Osteoblast (primary cell): ENCODE results near the gene RGS18. TPM values are rescaled to one million over a fixed set of nuclear protein-coding genes. Genes with fewer than 3 reads are reported as not detected.

Source experiments
- DNase-seq: peaks from one replicate; pipeline ENCODE4 v3.0.0; 2011; ENCODE audit warnings: low spot score, mixed read lengths; ENCODE audit not compliant: insufficient read length; ENCODE audit errors: missing footprints
- H2AFZ ChIP-seq: 2 replicates; pipeline ENCODE4 v1.6.0; 2011; ENCODE audit warnings: mild to moderate bottlenecking, low read length
- H3K27ac ChIP-seq: 2 replicates; pipeline ENCODE4 v1.5.1; 2011; ENCODE audit warnings: mild to moderate bottlenecking, low read depth, low read length, moderate library complexity
- H3K27me3 ChIP-seq: 2 replicates; pipeline ENCODE4 v1.6.0; 2012; ENCODE audit warnings: mild to moderate bottlenecking, control low read depth, inconsistent platforms, low read length, moderate library complexity; ENCODE audit not compliant: insufficient read depth
- H3K36me3 ChIP-seq: 2 replicates; pipeline ENCODE4 v1.5.1; 2011; ENCODE audit warnings: mild to moderate bottlenecking, low read length, control low read depth, moderate library complexity; ENCODE audit not compliant: insufficient read depth
- H3K4me1 ChIP-seq: 2 replicates; pipeline ENCODE4 v1.5.1; 2011; ENCODE audit warnings: mild to moderate bottlenecking, low read length, control low read depth, moderate library complexity; ENCODE audit not compliant: insufficient read depth
- H3K4me2 ChIP-seq: 2 replicates; pipeline ENCODE4 v1.6.0; 2011; ENCODE audit warnings: mild to moderate bottlenecking, low read length; ENCODE audit not compliant: insufficient read depth
- H3K4me3 ChIP-seq: fragments of 200-600 bp; sonication (generic); 3 replicates; pipeline ENCODE4 v1.5.1; 2012; ENCODE audit warnings: mild to moderate bottlenecking, low read length, inconsistent platforms; ENCODE audit not compliant: insufficient read depth
- H3K79me2 ChIP-seq: 2 replicates; pipeline ENCODE4 v1.6.0; 2012; ENCODE audit warnings: mild to moderate bottlenecking, low read length, control low read depth, inconsistent platforms; ENCODE audit not compliant: insufficient read depth
- H3K9me3 ChIP-seq: 2 replicates; pipeline ENCODE4 v1.5.1; 2011; ENCODE audit warnings: low read depth, low read length, control low read depth
- H4K20me1 ChIP-seq: 2 replicates; pipeline ENCODE4 v1.6.0; 2012; ENCODE audit warnings: mild to moderate bottlenecking, low read length, control low read depth; ENCODE audit not compliant: insufficient read depth
- total RNA-seq: library from RNA; depleted of rRNA; stranded (reverse); fragments of >200 nt; gene quantifications from 2 replicates; pipeline ENCODE4 v1.2.3, GENCODE V29; 2012
- TF ChIP-seq, protein P1 (sequence below): IDR thresholded peaks from 2 replicates; pipeline ENCODE4 v1.5.1; 2011; ENCODE audit warnings: mild to moderate bottlenecking, low read depth, low read length, moderate library complexity; ENCODE audit errors: extremely low read depth

The RGS18 gene
- total RNA-seq, 1 donor = 0.36 TPM

DNA sequence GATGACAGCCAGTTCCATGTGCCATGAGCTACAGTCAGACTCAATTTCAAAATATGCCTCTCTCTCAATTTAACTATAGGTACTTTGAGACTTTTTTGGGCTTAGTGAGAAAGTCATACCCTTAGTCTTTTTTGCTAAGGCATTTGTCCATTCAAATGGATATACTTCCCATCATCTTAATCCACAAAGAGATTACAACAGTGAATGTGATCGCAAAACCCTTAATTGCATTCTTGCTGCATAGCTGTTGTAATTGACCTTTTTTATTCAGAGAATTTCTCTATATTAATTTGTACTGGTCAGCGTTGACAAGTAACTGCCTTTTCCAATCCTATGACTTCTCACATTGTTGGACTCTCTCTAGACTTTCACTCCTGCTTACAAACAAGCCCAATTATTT lies 38.6 kb upstream of the RGS18 start:
- Histone ChIP-seq H3K9me3 (no peaks in the 10 kb centered on the region), H3K4me1 (no peaks in the 10 kb centered on the region), H3K27me3 (no peaks in the 10 kb centered on the region), H3K4me2 (no peak overlapping the region), H3K27ac (no peak overlapping the region), H3K4me3 (no peak overlapping the region), H4K20me1 (no peaks in the 10 kb centered on the region), H3K79me2 (no peaks in the 10 kb centered on the region), H3K36me3 (no peaks in the 10 kb centered on the region), H2AFZ (no peak overlapping the region)
- TF ChIP-seq, protein P1, sequence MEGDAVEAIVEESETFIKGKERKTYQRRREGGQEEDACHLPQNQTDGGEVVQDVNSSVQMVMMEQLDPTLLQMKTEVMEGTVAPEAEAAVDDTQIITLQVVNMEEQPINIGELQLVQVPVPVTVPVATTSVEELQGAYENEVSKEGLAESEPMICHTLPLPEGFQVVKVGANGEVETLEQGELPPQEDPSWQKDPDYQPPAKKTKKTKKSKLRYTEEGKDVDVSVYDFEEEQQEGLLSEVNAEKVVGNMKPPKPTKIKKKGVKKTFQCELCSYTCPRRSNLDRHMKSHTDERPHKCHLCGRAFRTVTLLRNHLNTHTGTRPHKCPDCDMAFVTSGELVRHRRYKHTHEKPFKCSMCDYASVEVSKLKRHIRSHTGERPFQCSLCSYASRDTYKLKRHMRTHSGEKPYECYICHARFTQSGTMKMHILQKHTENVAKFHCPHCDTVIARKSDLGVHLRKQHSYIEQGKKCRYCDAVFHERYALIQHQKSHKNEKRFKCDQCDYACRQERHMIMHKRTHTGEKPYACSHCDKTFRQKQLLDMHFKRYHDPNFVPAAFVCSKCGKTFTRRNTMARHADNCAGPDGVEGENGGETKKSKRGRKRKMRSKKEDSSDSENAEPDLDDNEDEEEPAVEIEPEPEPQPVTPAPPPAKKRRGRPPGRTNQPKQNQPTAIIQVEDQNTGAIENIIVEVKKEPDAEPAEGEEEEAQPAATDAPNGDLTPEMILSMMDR = no peak
- no peak for DNase-seq

DNA sequence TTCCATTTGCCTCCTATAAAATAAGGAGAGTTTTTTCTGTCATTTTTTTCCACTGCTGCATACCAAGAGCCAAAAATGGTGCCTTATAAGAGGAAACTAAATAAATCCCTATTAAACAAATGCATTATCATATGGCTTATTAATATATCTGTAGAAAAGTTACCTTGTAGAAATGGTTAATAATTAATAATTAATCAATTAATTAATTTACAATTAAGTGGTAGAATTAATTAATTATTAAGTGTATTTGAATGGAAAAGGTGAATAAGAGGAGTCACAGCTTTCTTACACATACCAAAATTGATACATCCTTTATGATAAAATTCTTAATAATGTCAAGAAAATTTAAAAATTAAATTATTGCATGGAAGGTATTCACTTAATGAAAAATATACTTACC lies 35.6 kb upstream of the RGS18 start:
- Histone ChIP-seq H3K4me2 (no peak overlapping the region), H2AFZ (no peak overlapping the region), H4K20me1 (no peaks in the 10 kb centered on the region), H3K79me2 (no peaks in the 10 kb centered on the region), H3K9me3 (no peaks in the 10 kb centered on the region), H3K4me3 (no peak overlapping the region), H3K36me3 (no peaks in the 10 kb centered on the region), H3K4me1 (no peaks in the 10 kb centered on the region), H3K27me3 (no peaks in the 10 kb centered on the region), H3K27ac (no peak overlapping the region)
- DNase-seq = no peak
- TF ChIP-seq, protein P1 = no peak

DNA sequence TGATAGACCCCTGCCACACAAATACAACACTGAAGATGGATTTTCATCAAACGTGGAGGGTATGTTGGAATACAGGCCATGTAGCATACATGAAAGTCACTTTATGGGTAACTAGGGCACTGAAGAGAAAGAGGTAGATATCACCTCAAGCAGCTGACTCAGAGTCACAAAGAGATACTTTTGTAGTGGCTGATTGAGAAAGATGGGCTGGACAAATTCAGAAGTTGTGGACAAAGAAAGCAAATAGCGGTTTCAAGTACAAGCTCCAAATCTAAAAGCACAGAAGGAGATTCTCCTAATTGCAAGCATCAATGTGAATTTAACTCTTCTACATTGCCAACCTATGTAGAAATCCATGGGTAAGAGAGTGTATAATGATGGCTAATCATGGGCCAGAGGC lies 35.0 kb upstream of the RGS18 start:
- TF ChIP-seq, protein P1 = no peak

DNA sequence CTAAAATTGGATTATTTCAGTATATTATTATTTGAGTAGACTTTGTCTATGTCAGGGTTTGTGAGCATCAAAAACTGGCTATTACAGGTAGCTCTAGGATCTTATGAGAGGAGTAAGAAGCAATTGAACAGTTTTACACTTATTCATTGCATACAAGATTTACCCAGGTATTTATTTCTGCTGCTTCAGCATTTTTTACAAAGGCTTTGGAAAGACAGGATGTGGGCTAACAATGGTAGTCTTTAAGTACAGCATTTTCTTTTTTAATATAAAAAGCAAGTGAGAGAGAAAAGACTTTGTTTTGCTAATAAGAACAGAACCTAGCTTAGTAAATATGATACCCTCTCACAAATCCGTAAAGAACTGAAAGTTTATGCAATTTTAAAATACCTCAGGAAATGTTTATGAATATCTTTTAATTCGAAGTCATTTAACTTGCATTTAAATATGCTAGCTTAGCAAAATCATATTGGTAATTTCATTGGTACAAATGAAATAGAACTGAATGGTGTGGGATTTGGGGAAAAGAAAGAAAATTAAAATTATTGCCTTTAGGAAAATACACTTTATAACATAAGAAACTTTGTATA lies 32.1 kb upstream of the RGS18 start:
- H3K79me2 ChIP-seq = no peaks in the 10 kb centered on the region
- no peak overlapping the region for H3K4me3 ChIP-seq
- no peaks in the 10 kb centered on the region for H3K4me1 ChIP-seq
- H3K27ac ChIP-seq = no peak overlapping the region
- H2AFZ ChIP-seq = no peak overlapping the region
- H3K27me3 ChIP-seq = no peaks in the 10 kb centered on the region
- DNase-seq = no peak
- H3K4me2 ChIP-seq = no peak overlapping the region
- H4K20me1 ChIP-seq = no peaks in the 10 kb centered on the region
- H3K9me3 ChIP-seq = no peaks in the 10 kb centered on the region
- H3K36me3 ChIP-seq = no peaks in the 10 kb centered on the region
- TF ChIP-seq, protein P1 = no peak

More for the DNA sequence above, 35.0 kb upstream of the RGS18 start:
- H3K79me2 ChIP-seq = no peaks in the 10 kb centered on the region
- no peaks in the 10 kb centered on the region for H4K20me1 ChIP-seq
- H3K36me3 ChIP-seq = no peaks in the 10 kb centered on the region
- no peak overlapping the region for H3K4me2 ChIP-seq
- no peaks in the 10 kb centered on the region for H3K4me1 ChIP-seq
- H2AFZ ChIP-seq = no peak overlapping the region
- H3K27ac ChIP-seq = no peak overlapping the region
- H3K27me3 ChIP-seq = no peaks in the 10 kb centered on the region
- H3K9me3 ChIP-seq = no peaks in the 10 kb centered on the region
- no peak for DNase-seq
- no peak overlapping the region for H3K4me3 ChIP-seq
